ENCODE measurements around the gene CHCHD6.

The CHCHD6 gene

DNA sequence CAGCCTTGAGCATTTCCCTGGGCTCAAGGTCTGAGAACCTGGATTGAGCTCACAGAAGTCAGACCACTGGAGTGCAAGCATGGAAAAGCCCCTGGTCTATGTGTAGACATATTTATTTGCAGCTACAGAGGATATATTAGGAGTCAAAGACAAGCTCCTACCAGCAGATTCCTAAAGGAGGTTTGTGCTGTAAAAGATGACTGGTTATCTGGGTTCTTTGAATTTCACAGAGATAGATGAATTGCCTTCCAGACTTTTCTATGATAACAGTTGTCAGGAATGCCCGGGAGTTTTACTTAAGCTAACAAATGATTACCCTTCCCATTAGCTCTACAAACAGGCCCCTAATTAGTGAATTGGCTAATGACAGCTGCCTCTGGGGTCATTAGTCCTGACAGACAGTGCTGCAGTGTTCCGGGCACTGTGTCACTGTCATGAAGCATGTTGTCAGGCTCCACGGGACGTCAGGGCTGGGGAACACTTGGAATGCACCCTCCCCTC, 230.0 kb downstream of the CHCHD6 start:
- FAIRE-seq (no peak), DNase-seq (ENCODE audit: insufficient read length, low spot score) (no peak)

DNA sequence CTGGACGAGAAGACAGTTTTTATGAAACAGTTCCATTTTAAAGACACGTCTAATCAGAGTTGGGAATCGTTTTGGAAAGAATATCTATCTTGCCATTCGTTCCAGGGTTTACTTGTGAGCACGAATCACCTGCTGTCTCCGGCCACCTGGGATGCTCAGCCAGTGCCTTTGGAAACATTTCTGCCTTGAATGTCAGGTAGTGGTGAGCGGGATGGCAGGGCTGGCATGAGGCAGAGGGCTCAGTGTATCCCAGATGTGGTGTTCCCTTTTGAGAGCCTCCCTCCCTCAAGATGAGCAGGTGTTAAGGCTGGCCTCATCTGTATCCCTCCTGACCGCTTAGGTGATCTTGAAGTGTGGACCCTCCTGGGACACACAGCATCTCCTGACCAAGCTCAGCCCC, 231.0 kb downstream of the CHCHD6 start:
- DNase-seq (ENCODE audit: insufficient read length, low spot score) (no peak), FAIRE-seq (no peak)

GRCh38 chr3:126935756-126936509, 231.9 kb downstream of the CHCHD6 start:
- no peak for FAIRE-seq
- DNase-seq (ENCODE audit: insufficient read length, low spot score), result no peak

- FAIRE-seq (no peak), DNase-seq (ENCODE audit: insufficient read length, low spot score) (no peak)
Measured at GRCh38 chr3:126936853-126937425, 232.9 kb downstream of the CHCHD6 start.

GRCh38 chr3:126937533-126937932, 233.5 kb downstream of the CHCHD6 start:
- FAIRE-seq (no peak), DNase-seq (ENCODE audit: insufficient read length, low spot score) (no peak)

GRCh38 chr3:126937973-126938372, 233.9 kb downstream of the CHCHD6 start:
- FAIRE-seq, result no peak
- no peak for DNase-seq (ENCODE audit: insufficient read length, low spot score)

DNA sequence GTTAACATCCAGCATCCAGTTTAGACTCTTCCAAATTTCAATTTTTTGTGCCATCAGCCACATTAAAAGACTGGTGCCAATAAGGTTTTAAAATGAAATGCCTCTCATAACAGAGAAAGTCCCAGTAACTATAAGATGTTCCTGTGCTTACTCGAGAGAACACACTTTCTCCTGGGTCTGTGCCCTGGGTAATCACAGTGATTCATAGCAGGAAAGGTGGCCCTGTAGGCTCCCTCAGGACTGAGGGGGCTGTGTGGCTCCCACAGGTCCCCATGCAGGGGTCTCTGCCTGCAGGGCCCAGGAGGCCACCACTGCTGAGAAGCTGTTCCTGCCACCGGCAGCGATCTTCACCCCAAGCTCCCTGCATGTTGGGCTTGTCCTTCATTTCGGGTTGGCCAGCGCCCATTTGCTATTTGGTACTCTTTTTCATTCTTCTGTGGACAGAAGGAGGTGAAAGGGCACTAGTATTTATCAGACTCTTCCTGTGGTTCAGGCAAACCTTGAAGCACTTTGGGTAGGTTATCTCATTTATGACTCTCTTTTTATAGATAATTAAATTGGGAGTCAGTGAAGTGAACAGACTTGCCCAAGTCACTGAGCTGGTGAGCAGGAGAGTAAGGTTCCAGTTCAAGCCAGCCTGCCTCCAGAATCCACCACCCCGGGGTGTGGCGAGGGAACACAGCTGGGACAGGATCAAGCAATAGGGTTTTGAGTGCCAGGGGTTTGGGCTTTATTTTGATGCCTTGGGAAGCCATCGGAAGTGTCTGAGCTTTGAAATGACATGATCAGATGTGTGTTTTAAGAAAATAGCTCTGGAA, 234.7 kb downstream of the CHCHD6 start:
- DNase-seq (ENCODE audit: insufficient read length, low spot score), result no peak
- no peak for FAIRE-seq

- FAIRE-seq (peak; percentile 40), DNase-seq (ENCODE audit: insufficient read length, low spot score) (no peak)
Measured at GRCh38 chr3:126939338-126939718, 235.3 kb downstream of the CHCHD6 start.

- FAIRE-seq, result no peak
Measured at GRCh38 chr3:126939733-126940132, 235.7 kb downstream of the CHCHD6 start.

GRCh38 chr3:126941721-126942270, 237.8 kb downstream of the CHCHD6 start:
- FAIRE-seq (no peak), DNase-seq (ENCODE audit: insufficient read length, low spot score) (no peak)

More at GRCh38 chr3:126939733-126940132, 235.7 kb downstream of the CHCHD6 start:
- DNase-seq (ENCODE audit: insufficient read length, low spot score), result no peak

DNA sequence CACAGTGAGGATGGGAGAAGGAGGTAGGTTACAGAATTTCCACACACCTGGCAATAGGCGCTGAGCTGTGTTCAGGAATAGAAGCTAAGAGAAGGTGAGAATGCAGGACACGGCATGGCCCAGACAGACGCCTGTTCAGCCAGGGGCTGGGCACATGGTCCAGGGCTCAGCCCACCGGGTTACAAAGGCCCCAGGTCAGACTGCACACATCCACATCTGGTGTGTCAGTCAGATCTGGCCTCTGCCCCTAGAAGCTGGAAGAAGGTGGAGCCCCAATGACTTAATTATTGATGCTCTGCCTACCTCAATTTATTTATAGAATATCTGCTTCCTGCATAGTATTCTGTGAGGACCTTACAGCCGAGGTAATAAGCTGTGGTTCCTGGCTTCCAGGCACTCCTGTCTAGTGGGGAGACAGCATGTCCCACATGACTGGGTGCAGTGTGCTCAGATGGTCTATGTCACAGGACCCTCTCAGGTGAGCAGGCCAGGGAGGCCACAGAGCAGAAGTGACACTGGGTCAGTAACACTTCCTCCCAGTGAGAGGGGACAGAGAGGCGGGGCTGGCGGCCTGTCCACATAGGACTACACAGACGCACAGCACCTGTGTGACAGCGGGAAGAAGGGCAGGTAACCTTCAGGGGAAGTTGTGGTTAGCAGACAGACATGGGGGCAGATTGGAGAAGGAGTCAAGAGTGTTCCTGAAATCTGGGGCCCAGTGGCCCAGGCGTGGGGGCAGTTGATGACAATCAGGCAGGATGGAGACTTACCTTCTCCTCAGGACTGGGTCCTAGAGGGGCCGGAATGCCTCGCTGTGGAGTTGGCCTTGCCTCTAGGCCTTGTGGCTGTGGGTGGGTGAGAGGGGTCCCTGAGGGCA, 240.3 kb downstream of the CHCHD6 start:
- FAIRE-seq (no peak), DNase-seq (ENCODE audit: insufficient read length, low spot score) (no peak)

DNA sequence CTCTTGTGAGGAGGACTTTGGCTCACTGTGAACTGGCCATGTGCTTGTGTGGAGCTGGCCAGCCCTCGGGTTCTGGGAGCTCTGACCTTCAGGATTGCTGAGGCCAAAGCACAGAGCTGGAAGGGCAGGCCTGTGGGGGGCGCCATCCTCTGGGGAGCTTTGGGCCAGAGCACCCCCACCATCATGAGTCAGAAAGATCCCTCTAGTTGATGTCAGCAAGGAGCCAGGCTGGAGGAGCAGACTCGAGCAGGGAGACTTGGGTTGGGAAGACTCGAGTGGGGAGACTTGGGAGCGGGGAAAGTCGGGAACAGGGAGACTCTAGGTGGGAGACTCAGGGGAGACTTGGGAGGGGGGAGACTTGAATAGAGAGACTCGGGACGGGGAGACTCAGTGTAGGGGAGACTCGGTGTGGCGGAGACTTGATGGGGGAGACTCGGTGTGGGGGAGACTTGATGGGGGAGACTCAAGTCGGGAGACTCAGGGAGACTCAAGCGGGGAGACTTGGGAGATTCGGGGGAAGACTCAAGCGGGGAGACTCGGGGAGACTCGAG, 241.2 kb downstream of the CHCHD6 start:
- FAIRE-seq (no peak), DNase-seq (ENCODE audit: insufficient read length, low spot score) (no peak)

- FAIRE-seq, result no peak
- DNase-seq (ENCODE audit: insufficient read length, low spot score), result no peak
Measured at GRCh38 chr3:126945891-126946290, 241.9 kb downstream of the CHCHD6 start.

DNA sequence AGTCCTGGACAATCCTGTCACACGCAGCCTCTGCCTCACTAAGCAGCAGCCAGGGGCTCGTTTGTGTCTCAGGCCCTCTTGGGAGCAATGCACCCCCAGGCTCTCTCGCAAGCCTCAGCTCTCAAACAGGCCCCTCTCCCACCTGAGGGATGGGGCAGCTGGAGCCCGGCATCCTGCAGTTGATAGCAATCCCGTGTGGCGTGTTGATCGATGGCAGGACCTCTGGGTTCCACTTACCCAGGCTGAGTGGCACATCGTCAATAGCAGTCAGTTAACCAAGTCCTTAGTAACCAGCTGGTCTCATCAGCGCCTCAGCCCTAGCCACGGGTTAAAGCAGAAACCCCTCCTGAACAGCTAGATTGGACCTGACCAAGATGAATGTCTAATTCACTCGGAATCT, 242.4 kb downstream of the CHCHD6 start:
- no peak for FAIRE-seq
- DNase-seq (ENCODE audit: insufficient read length, low spot score), result no peak

GRCh38 chr3:126947429-126947828, 243.4 kb downstream of the CHCHD6 start:
- FAIRE-seq, result no peak
- DNase-seq (ENCODE audit: insufficient read length, low spot score), result no peak

- FAIRE-seq (no peak), DNase-seq (ENCODE audit: insufficient read length, low spot score) (no peak)
Measured at GRCh38 chr3:126948980-126949535, 245.0 kb downstream of the CHCHD6 start.

- no peak for FAIRE-seq
- DNase-seq (ENCODE audit: insufficient read length, low spot score), result no peak
Measured at GRCh38 chr3:126951561-126951960, 247.5 kb downstream of the CHCHD6 start.

DNA sequence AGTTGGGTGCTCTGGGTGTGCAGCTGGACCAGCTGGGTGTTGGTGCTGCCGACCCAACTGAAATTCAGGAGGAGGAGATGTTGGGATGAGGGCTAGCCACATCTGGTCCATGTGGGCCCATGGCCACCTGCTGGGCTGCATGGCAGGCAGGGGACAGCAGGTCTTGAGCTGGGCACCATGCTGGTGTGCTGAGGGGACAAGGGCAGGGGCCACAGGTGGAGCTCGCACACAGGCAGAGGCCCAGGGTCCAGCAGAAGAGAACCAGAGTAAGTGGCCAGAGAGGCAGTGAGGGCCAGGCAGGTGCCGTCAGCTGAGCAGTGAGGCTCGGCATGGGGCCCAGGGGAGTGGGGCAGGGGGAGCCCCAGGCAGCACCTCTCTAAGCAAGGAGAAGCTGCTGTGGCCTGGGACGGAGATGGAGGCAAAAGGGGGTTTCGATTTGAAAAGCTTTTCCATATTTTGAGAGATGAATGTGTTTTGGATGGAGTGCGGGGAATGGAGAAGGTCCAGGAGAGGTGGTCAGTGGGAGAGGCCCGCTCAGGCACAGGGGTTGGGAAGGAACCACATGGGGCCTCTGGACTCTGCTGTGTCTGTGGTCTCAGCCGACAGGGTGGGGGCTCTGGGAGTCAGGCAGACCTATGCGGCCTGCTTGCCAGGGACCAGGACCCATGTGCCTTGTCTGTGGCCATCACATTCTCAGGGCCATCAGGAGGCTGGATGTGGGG, 248.4 kb downstream of the CHCHD6 start:
- FAIRE-seq, result no peak
- no peak for DNase-seq (ENCODE audit: insufficient read length, low spot score)

Data from HTR-8/SVneo (cell line).